CD4-positive, alpha-beta T cell treated with Interleukin-12 subunit alpha and Interleukin-12 subunit beta, for 1 hour (primary cell): ENCODE results near the gene FNDC5.
A peak's percentile ranks its signal among the peaks of the same experiment; 100 is the strongest.

Experiments used
- DNase-seq: peaks from one replicate; pipeline ENCODE4 v3.0.0-alpha.2; 2020

Gene FNDC5

GRCh38 chr1:32863881-32864245 lies 6.8 kb downstream of the FNDC5 start:
- no peak for DNase-seq

DNA sequence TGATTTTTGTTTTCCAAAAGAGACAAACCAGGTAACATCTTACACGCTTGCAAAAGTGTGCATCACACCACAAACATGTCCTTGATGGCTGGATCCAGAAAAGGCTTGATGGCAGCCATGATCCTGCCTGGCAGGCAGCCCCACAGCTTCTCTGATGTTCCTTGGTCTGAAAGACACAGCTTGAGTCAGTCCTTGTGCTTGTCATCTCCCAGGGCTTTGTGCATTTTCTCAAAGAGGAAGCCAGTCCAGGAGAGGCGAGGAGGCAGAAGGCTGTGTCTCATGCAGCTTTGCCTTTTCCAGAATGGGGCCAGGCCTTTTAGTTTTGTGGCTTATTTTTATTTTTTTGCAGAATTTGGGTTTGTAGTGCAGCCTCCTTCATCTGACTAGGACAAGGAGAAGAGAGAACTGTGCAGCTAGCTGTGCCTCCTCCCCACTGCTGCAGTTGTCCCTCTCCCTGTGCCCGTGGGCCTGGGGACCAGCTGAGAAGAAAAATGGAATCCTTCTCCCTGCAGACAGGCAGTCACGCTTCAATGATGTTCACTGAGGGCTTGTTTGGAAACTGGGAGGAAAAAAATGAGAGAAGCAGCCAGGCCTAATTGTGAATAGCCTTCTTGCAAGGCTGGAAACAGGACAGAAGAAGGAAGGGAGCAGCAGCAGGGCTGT lies 7.4 kb downstream of the FNDC5 start:
- DNase-seq = no peak

DNA sequence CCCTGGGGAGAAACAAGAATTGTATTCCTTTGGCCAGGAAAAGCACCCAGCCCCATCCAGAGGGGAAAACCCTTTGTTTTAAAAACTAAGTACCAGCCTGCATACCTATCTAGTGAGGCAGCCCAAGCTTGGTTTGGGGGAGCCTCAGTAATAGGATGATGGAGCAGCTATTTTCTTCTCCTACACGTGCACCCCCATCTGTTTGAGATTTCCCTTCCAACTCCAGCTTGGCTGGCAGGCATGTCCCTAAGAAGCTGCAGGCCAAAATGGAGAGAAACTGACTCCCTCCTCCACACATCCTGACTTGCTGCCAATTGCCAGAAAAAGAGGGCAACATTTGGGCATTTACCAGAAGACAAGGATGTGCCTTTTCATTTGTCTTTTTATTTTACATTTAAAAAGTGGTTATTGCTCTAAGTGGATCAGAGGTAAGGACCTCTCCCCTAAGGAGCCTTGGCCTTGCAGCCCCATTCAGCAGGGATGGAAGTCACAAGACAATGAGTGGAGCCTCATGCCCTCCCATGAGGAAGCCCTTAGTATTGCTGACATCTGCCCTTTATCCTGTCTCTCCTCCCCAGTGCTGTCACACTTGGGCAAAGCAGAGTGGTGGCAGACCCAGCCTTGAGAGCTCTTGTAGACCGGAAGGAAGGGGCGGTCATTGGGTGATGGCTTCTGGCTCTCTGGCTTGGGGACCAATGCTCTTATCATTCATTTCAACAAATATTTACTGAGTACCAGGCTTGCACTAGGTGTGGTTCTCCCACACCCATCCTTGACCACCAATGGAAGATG lies 8.6 kb downstream of the FNDC5 start:
- no peak for DNase-seq

- DNase-seq = no peak
These were observed 10.1 kb downstream of the FNDC5 start for GRCh38 chr1:32860566-32860965.

GRCh38 chr1:32859915-32860314 lies 10.8 kb downstream of the FNDC5 start:
- DNase-seq = no peak

DNA sequence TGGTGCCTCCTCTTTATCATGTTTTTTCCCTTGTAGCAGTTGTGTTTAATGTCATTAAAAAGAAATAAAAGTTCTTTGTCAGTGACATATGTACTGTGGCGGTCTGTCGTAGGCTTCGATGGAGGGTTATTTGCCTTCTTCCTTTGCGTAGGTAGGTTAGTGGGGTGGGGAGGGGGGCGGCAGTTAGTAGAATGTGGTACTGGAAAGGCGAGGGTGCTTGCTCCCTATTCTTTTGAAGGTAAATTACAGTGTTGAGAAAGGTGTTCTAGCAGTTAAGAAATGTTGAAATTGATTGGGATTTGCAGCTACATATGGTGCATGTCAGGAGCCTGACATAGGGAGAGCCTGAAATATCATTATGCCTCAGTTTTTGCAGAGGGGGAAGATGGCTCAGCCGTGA lies 11.9 kb downstream of the FNDC5 start:
- DNase-seq = no peak

DNA sequence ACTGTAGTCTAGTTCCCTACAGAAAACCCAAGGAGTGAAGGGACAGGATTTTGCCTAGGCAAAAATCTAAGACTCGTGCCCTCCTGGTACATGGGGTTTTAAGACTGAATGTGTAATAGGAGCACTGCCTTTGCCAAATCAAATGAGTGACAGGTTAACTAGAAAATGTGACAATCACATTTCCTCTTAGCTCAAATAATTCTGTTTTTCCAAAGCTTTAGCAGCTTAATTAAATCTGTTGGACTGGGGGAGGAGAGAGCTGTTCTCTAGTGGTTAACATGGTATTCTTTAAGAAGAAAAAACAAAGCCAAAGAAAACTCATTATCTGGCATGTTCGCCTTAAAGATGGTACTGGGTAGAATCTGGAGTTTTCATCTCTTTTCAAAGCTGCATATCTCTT lies 12.6 kb downstream of the FNDC5 start:
- no peak for DNase-seq

GRCh38 chr1:32855861-32856617 lies 14.7 kb downstream of the FNDC5 start:
- DNase-seq = no peak

- no peak for DNase-seq
These were observed 22.2 kb downstream of the FNDC5 start for GRCh38 chr1:32848354-32849063.

DNA sequence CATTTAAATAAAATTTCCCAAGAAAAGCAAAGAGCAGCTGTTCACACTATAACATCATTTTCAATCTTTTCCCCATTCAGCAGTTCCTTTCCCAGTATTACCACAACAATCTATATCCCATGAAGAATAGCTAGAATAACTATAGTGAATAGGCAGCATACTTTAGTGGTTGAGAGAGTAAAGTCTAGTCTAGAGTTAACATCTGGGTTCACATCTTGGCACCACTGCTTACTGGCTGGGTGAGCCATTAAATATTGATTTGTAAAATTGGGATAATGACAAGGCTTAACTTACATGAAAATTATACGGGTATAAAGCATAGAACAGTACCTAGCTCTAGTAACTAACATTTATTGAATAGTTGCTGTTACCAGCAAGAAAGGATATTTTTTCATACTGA lies 38.8 kb downstream of the FNDC5 start:
- no peak for DNase-seq

DNA sequence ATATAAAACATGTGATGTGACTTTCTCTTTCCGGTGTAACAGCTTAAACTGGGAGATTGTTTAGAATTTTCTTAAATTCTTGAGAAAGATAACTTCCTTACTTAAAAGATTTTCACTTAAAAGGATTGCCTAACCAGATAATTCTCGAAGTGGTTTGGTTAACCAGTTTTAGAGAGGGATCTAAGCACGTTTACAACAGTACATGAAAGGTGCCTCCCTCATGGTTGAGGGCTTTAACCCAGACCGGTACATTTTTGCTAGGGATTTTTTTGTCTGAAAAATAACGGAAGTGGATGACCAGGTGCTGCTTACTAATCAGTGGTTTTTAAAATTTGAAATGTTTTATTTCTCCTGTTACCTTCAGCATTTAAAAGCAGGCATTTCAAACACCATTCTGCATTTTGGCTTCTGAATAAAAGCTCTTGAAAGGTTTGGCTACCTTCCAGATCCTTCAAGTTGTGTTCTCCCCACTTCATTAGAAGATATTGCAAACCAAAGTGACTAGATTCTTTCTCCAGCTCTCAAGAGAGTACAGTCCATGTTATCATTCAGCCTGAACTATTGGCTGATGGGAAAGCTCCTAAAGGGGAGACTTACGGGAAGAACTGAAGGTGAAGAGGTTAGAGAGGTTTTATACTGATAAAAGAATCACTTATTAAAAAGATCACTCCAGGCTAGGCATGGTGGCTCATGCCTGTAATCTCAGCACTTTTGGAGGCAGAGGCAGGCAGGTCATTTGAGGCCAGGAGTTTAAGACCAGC lies 40.4 kb downstream of the FNDC5 start:
- no peak for DNase-seq

- DNase-seq = no peak
These were observed 42.4 kb downstream of the FNDC5 start for GRCh38 chr1:32828341-32828740.

- DNase-seq = no peak
These were observed 45.5 kb downstream of the FNDC5 start for GRCh38 chr1:32825181-32825580.

DNA sequence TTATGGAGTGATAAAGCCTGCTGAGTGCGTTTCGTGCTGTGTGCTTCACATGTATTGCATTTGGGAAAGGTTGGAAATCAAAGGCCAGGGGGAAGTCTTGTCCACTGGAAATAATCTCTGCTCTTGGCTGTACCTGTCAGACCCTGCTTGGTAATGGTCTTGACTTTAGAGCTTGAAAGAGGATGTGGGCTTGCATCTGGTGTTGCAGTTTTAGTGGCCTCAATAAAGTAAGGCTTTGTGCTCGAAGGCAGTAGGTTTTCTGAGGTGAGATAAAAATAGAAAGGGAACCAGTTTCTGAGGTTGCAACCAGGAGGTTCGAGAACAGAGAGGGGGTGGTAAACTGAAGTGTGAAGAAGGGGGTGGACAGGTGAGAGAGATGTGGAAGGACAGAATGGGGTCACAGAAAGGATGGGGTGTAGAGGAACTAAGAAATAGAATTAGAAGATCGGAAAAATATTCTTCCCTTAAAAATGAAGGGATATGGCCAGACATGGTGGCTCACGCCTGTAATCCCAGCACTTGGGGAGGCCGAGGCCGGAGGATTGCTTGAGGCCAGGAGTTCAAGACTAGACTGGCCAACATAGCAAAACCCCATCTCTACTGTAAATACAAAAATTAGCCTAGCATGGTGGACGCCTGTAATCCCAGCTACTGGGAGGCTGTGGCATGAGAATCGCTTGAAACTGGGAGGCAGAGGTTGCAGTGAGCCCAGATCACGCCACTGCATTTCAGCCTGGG lies 51.7 kb downstream of the FNDC5 start:
- DNase-seq = peak; percentile 41

DNA sequence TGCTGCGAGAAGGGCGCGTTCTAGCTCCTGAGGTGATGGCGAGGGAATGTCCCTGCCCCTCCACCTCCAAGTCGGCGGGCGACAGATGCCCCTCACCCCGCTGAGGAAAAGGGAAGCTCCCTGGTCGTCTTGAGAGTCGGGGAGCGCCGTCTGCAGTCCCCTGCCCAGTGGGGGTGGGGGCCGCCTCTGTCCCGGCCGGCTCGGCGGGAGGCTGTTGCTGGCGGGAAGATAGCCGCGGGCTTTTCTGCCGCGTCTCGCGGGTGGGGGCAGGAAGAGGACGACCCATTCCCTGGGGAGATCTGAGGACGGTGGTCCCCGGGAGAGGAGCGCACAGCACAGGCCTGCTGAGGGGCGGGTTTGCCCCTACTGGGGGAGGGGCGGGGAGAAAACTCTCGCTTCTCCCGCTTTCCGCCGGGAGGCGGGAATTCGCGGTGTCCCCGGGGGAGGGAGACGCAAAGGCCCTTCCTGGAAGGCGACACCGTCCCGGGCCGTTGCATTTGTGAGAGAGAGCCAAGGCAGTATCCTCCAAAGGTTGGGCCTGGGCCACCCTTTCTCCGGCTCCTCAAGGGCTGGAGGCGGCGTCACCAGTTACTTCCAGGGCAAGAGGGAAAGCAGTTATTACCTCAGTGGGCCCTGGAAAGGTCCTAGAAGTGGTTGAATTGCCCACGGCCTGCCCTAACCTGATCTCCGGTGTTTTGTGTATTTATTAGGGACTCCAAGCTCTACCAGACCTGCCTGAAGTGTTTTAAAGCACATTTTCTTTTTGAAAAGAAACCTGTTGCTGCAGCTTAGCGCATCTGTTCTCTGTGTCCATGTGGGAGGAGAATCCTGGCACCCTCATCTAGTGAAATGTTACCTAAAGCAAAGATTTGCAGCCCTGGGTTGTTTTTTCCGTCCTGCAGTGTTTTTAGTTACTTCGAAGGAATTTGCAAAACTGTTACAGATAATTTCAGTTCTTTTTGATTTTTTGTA lies 52.6 kb downstream of the FNDC5 start:
- DNase-seq = peak; percentile 24

DNA sequence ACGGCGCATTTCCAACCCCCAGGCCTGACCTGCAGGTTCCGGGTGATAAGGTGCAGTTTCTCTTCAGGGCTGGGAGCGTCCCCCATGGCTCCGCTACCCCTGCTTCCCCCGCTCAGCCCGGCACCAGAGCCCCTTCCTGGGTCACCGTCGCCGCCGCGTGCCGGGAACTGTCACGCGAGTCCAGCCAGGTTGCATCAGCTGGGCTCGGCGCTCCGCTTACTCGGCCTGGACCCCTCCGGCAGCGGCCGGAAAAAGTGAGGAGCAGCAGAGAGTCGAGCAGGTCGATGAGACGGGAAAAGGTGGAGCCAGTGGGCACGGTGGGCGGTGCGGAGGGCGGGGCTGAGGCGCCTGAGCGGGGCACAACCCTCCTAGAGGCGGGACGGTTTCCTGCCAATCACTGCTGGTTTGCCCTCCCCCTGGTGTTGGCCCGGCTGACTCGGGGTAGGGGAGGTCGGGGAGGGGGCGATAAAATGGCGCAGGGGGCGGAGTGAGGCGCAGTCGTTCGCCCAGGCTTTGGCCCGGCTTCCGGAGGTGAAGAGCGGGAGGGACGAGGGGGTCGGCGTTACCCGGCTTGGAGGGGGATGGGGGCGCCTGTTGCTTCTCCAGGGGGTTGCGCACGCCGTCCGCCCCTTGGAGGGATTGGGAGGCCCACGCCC lies 53.4 kb downstream of the FNDC5 start, which contains the start of the genes S100PBP and YARS1:
TSS of gene S100PBP (plus strand) at position 495 of the 656 bp plus-strand sequence. CDS start 8,447 bp downstream, outside the sequence.
TSS of gene YARS1 (minus strand) at position 200 of the 656 bp plus-strand sequence. CDS start at position 86, 114 bp downstream.
- peak; percentile 100 for DNase-seq

GRCh38 chr1:32816676-32817158 lies 54.0 kb downstream of the FNDC5 start:
- no peak for DNase-seq

DNA sequence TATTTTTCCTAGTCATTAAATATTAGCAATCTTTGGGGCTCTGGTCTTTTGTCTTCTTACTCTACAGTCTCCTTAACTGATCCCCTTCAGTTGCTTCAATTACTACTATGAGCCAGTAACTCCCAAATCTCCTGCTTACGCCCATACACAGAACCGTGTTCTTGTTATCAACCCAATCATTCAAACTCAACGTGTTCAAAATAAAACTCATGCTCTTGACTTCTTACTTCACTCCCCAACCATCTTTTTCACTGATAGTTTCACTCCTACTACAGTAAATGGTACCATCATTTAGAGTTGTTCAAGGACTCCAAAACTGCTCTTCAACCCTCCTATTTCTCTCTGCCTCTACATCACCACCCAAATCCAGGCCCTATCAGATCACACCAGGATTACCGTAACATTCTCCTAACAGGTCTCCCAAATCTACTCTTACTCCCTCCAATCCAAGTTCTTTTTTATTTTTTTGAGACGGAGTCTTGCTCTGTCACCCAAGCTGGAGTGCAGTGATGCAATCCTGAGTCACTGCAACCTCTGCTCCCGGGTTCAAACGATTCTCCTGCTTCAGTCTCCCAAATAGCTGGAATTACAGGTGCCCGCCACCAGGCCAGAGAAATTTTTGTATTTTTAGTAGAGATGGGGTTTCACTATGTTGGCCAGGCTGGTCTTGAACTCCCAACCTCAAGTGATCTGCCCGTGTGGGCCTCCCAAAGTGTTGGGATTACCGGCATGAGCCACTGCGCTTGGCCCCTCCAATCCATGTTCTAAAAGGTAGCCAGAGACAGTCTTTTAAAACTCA lies 56.6 kb downstream of the FNDC5 start:
- DNase-seq = no peak
